DND-41 (cell line): ENCODE data around the gene RIPOR2.

Experiments used
- CTCF ChIP-seq: IDR thresholded peaks from 2 replicates; pipeline ENCODE4 v1.5.1; 2012; ENCODE audit warnings: borderline replicate concordance, low read length, moderate library complexity, mild to moderate bottlenecking; ENCODE audit not compliant: poor library complexity, severe bottlenecking; ENCODE audit errors: extremely low read depth
- EZH2 ChIP-seq: IDR thresholded peaks from 3 replicates; pipeline ENCODE4 v1.6.1; 2012; ENCODE audit warnings: borderline replicate concordance, low read depth, mild to moderate bottlenecking, moderate library complexity, low read length, inconsistent platforms; ENCODE audit not compliant: severe bottlenecking

GRCh38 chr6:24838994-24839393 lies 96.8 kb downstream of the RIPOR2 start:
- TF ChIP-seq EZH2 (no peak), CTCF (no peak)
